Subcutaneous adipose tissue (tissue), 4 donors: Measurements from ENCODE around the gene ATF7. TPM values are rescaled to one million over a fixed set of nuclear protein-coding genes. Genes with fewer than 3 reads are reported as not detected.

ENCODE experiments used
- CTCF ChIP-seq: fragments of 450-650 bp; IDR thresholded peaks from one replicate; pipeline ENCODE4 v1.5.1; 2016; ENCODE audit warnings: low read depth, mild to moderate bottlenecking, control low read depth, antibody characterized with exemption, moderate library complexity
- total RNA-seq, 4 donors: library from RNA; depleted of rRNA; stranded (reverse); fragments of >200 nt; gene quantifications; one replicate each; pipeline ENCODE4 v1.1.0, GENCODE V29; 2016

The ATF7 gene
- total RNA-seq, 4 donors from 2014 or later = 32.0 to 49.7 (median 43.7) TPM

- TF ChIP-seq CTCF = no peak
These were observed 96.1 kb downstream of the ATF7 start for GRCh38 chr12:53530061-53530460.

- TF ChIP-seq CTCF = no peak
These were observed 101.7 kb downstream of the ATF7 start for GRCh38 chr12:53524476-53524875.

GRCh38 chr12:53523131-53523530 is 103.1 kb downstream of the ATF7 start:
- TF ChIP-seq CTCF = no peak

- no peak for TF ChIP-seq CTCF
These were observed 107.8 kb downstream of the ATF7 start for GRCh38 chr12:53518381-53518780.

GRCh38 chr12:53516758-53517455 is 109.3 kb downstream of the ATF7 start:
- TF ChIP-seq CTCF = no peak

DNA sequence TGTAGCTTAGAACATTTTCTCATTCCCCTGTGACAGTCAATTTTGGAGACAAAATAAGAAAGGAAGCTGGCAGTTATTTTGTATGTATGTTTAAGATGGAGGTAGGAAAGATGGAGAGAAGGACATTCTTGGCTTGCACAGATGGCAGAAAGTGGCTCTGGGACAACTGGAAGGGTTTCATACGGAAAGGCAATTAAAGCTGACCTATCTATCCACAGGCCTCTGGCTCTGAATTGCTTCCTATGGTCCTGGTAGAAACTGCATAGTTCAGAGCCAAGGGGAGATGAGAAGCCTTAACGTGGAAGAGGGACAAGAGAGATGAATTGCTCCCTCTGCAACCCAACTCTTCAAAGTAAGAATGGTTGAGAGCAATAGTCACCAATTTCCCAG is 110.9 kb downstream of the ATF7 start:
- TF ChIP-seq CTCF = no peak

- TF ChIP-seq CTCF = no peak
These were observed 111.4 kb downstream of the ATF7 start for GRCh38 chr12:53514628-53515290.
